DND-41 (cell line): ENCODE results near the gene DCTN2.

ENCODE experiments used
- CTCF ChIP-seq: IDR thresholded peaks from 2 replicates; pipeline ENCODE4 v1.5.1; 2012; ENCODE audit warnings: borderline replicate concordance, low read length, moderate library complexity, mild to moderate bottlenecking; ENCODE audit not compliant: poor library complexity, severe bottlenecking; ENCODE audit errors: extremely low read depth
- EZH2 ChIP-seq: IDR thresholded peaks from 3 replicates; pipeline ENCODE4 v1.6.1; 2012; ENCODE audit warnings: borderline replicate concordance, low read depth, mild to moderate bottlenecking, moderate library complexity, low read length, inconsistent platforms; ENCODE audit not compliant: severe bottlenecking

GRCh38 chr12:57534991-57535543 is 11.9 kb downstream of the DCTN2 start:
- TF ChIP-seq CTCF (no peak), EZH2 (no peak)
